GM23248 (cell line): ENCODE measurements around the gene PXDN.

Experiments
- EZH2 ChIP-seq: fragments of 200-600 bp; sonication (generic); IDR thresholded peaks from 2 replicates; pipeline ENCODE4 v1.6.1; 2018; ENCODE audit warnings: antibody characterized with exemption, mild to moderate bottlenecking; ENCODE audit not compliant: insufficient read depth, poor library complexity, severe bottlenecking
- EZH2phosphoT487 ChIP-seq: fragments of 200-600 bp; sonication (generic); IDR thresholded peaks from 2 replicates; pipeline ENCODE4 v1.6.1; 2018; ENCODE audit warnings: antibody characterized with exemption, moderate library complexity, mild to moderate bottlenecking, low read depth; ENCODE audit not compliant: insufficient read depth

- no peak for TF ChIP-seq EZH2
- TF ChIP-seq EZH2phosphoT487: no peak
These were observed 37.2 kb upstream of the PXDN start for GRCh38 chr2:1781291-1782080.
